Panc1 (cell line): ENCODE data around the gene HLA-F. TPM values are rescaled to one million over a fixed set of nuclear protein-coding genes. Genes with fewer than 3 reads are reported as not detected.
A peak's percentile ranks its signal among the peaks of the same experiment; 100 is the strongest.

Experiments used
- ATAC-seq: fragments of 200-7000 bp; cut with Tn5 transposase; 2 replicates; pipeline ENCODE4 v1.9.1; 2020; ENCODE audit warnings: mild to moderate bottlenecking, moderate library complexity
- BruUV-seq: library from RNA; stranded (reverse); fragments of 400-500 nt; replicated peaks from 2 replicates; lab custom pipeline; 2021; lab: Mats Ljungman, UMichigan
- CTCF ChIA-PET: fragments of 300-600 bp; sonication (Branson Sonifier 250); formaldehyde crosslinking; loops from one replicate; lab custom pipeline; 2022; ENCODE audit warnings: antibody characterized with exemption; lab: Charles Lee
- POLR2A ChIA-PET: fragments of 300-600 bp; sonication (Branson Sonifier 250); formaldehyde crosslinking; loops from one replicate; lab custom pipeline; 2022; ENCODE audit warnings: antibody characterized with exemption; lab: Charles Lee
- DNase-seq: peaks from one replicate; pipeline ENCODE4 v3.0.0-alpha.2; 2010; ENCODE audit warnings: low read depth, low spot score
- H3K27ac ChIP-seq: 2 replicates; pipeline ENCODE4 v1.5.1; 2011; ENCODE audit warnings: mild to moderate bottlenecking, low read length, inconsistent platforms
- H3K27me3 ChIP-seq: fragments of 200-500 bp; sonication (Bioruptor generic); 2 replicates; pipeline ENCODE4 v1.6.0; 2014; ENCODE audit warnings: low read length, inconsistent platforms; ENCODE audit not compliant: control insufficient read depth, insufficient read depth
- H3K36me3 ChIP-seq: fragments of 200-500 bp; sonication (Bioruptor generic); 2 replicates; pipeline ENCODE4 v1.5.1; 2014; ENCODE audit warnings: inconsistent platforms, mild to moderate bottlenecking, low read length, moderate library complexity; ENCODE audit not compliant: control insufficient read depth, insufficient read depth
- H3K4me1 ChIP-seq: 2 replicates; pipeline ENCODE4 v1.5.1; 2011; ENCODE audit warnings: inconsistent platforms, mild to moderate bottlenecking, low read length, moderate library complexity; ENCODE audit not compliant: control insufficient read depth, insufficient read depth
- H3K4me3 ChIP-seq, 2 experiments: 2 replicates each; pipeline ENCODE4 v1.5.1; 2011 to 2012; ENCODE audit warnings: low read depth in 2 of 2, low read length in 2 of 2, mild to moderate bottlenecking in 2 of 2, inconsistent platforms in 1 of 2, moderate library complexity in 1 of 2
- H3K9me3 ChIP-seq: fragments of 200-500 bp; sonication (Bioruptor generic); 2 replicates; pipeline ENCODE4 v1.5.1; 2014; ENCODE audit warnings: low read depth, mild to moderate bottlenecking, inconsistent platforms, low read length, moderate library complexity; ENCODE audit not compliant: control insufficient read depth, insufficient read depth
- POLR2AphosphoS5 ChIP-seq: IDR thresholded peaks from 2 replicates; pipeline ENCODE4 v1.6.1; 2012; ENCODE audit warnings: mild to moderate bottlenecking, low read depth, low read length, moderate library complexity
- TCF7L2 ChIP-seq: IDR thresholded peaks from 2 replicates; pipeline ENCODE4 v1.6.1; 2011; ENCODE audit warnings: mild to moderate bottlenecking, low read depth, low read length, inconsistent platforms
- in situ Hi-C: cut with HindIII; loops from 2 replicates; pipeline ENCODE4 v1.10.0; 2016; ENCODE audit warnings: low sequenced_read_pairs, low pct_unique_long_range_greater_than_20kb
- intact Hi-C: fragments of 100-400 bp; cut with micrococcal nuclease; formaldehyde crosslinking; loops from one replicate; pipeline ENCODE4 v1.10.0; 2022; ENCODE audit not compliant: unreplicated experiment
- total RNA-seq: library from RNA; stranded (reverse); gene quantifications from one replicate; pipeline ENCODE4 v1.2.1, GENCODE V29; 2021; ENCODE audit not compliant: unreplicated experiment
- TF ChIP-seq, protein P1 (sequence below): fragments of 450-650 bp; IDR thresholded peaks from 2 replicates; pipeline ENCODE4 v1.5.1; 2017; ENCODE audit warnings: mild to moderate bottlenecking

Gene HLA-F
- total RNA-seq, 1 experiment from 2014 or later = 7.5 TPM

DNA sequence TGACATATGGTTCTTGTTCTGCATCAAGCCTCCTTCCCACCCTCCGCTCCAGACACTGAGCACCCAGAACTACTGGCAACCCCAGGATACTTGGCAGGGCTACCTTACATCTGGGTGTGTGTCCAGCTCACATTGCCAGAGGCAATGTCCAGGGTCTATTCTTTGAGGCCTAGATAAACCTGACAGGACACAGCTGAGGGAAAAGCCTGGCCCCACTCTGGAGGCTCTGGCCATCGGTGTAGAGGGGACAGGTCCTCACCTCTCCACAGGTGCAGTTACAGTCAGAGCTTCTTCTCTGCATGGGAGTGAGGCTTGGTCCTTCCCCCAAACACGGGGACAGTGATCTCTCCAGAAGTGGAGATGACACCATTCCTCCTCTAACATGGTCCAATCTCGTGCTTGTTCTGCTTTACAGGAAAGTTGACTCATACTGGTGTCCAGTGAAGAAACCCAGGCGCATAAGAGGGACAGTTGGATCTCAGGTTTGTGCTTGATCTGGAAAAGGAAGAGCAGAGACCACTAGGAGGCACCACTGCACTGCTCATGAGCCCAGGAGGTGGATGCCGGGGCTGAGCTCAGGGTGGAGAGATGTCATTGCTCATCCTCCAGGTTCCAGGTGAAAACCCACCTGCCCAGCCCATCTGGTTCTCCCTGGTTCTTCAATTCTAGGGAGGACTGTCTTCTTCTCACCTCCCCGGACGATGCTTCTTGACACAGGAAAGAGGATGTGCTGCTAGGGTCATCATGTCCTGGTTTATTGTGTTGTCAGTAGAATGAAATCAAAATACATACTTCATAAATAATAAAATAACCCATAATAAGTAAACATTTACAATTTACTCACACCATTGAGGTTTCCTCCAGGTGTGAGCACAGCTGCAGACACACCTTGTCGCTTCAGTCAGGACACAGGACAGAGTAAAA lies 14.7 kb downstream of the HLA-F start:
- TF ChIP-seq POLR2AphosphoS5 = no peak
- TF ChIP-seq, protein P1, sequence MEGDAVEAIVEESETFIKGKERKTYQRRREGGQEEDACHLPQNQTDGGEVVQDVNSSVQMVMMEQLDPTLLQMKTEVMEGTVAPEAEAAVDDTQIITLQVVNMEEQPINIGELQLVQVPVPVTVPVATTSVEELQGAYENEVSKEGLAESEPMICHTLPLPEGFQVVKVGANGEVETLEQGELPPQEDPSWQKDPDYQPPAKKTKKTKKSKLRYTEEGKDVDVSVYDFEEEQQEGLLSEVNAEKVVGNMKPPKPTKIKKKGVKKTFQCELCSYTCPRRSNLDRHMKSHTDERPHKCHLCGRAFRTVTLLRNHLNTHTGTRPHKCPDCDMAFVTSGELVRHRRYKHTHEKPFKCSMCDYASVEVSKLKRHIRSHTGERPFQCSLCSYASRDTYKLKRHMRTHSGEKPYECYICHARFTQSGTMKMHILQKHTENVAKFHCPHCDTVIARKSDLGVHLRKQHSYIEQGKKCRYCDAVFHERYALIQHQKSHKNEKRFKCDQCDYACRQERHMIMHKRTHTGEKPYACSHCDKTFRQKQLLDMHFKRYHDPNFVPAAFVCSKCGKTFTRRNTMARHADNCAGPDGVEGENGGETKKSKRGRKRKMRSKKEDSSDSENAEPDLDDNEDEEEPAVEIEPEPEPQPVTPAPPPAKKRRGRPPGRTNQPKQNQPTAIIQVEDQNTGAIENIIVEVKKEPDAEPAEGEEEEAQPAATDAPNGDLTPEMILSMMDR = peak; percentile 87
- intact Hi-C loops (loop anchor here (1.0 to 10.0 kb wide), 2 partner anchors 97 to 267 kb away; no protein-coding TSS in a partner anchor), in situ Hi-C loops (no loop called here)
- no TSS peak for BruUV-seq
- ChIA-PET POLR2A (no interaction called here), CTCF (interaction anchor here (0.6 to 1.0 kb wide), 4 partner anchors 11 to 579 kb away, joined by 3 to 8 read pairs (median 4); no protein-coding TSS in a partner anchor)
- Histone ChIP-seq H3K4me3 (no peak overlapping the region), H3K4me1 (no peaks in the 10 kb centered on the region), H3K9me3 (no peaks in the 10 kb centered on the region), H3K27me3 (0 out of 2 replicates have a peak, but pooled peaks cover 2% of the 10 kb centered on the region), H3K27ac (no peak overlapping the region), H3K36me3 (no peaks in the 10 kb centered on the region)
- DNase-seq (peak; percentile 62), ATAC-seq (peak; percentile 94)

DNA sequence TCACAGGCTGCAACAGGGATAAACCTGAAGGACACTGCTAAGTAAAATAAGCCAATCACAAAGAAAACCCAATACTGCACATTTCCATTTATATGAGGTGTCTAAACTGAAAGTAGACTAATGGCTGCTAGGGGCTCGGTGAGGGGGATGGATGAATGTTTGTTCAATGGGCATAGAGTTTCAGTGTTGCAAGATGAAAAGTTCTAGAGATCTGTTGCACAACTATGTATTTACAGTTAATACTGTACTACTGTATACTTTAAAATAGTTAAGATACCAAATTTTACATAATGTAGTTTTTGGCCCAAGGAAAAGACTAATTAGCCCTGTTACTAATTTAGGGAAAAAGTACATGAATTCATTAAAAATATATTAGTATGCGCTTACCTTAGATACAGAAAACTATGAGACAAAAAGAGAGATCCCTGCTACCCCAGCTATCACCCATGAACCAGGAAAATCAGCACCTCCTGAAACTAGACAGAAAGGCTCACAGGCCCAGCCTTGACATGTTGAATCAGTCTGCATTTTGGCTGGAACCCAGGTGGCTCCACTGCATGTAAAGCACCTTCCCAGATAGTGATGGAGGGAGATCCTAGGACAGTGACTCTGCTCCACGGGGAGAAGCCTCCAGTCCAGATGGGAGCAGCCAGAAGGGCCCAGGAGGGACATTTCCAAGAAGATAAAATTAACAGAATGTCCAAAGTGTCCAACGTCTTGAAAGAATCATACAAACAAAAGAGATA lies 16.1 kb downstream of the HLA-F start:
- ChIA-PET CTCF (no interaction called here), POLR2A (no interaction called here)
- Histone ChIP-seq H3K4me1 (no peaks in the 10 kb centered on the region), H3K27ac (no peak overlapping the region), H3K4me3 (no peak overlapping the region), H3K36me3 (no peaks in the 10 kb centered on the region), H3K27me3 (0 out of 2 replicates have a peak, but pooled peaks cover 2% of the 10 kb centered on the region), H3K9me3 (no peaks in the 10 kb centered on the region)
- TF ChIP-seq POLR2AphosphoS5 = no peak
- no TSS peak for BruUV-seq
- no peak for DNase-seq
- in situ Hi-C loops = no loop called here
- intact Hi-C loops = loop anchor here (10.0 kb wide), 1 partner anchor 265 kb away; no protein-coding TSS in a partner anchor
- ATAC-seq = no peak

DNA sequence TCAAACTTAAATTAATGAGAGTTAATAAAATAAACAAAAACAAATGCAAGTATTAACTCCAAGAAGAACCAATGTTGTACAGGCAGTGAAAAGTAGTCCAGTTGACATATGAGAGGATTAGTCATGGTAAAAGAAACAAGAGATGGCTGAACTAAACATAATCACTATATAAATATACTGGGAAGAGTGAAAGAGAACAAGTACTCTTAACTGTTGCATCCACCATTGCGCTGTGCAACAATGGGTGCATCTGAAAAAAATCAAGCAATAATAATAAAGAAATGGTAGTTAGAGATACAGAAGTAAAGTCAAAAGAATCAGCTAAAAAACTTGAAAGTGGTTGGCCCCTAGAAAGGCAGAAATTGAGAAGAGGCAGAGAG lies 16.6 kb downstream of the HLA-F start:
- 0 out of 2 replicates have a peak, but pooled peaks cover 2% of the 10 kb centered on the region for H3K27me3 ChIP-seq
- BruUV-seq = no TSS peak
- intact Hi-C loops (loop anchor here (10.0 kb wide), 1 partner anchor 265 kb away; no protein-coding TSS in a partner anchor), in situ Hi-C loops (no loop called here)
- no peaks in the 10 kb centered on the region for H3K36me3 ChIP-seq
- DNase-seq = no peak
- no peak overlapping the region for H3K27ac ChIP-seq
- ATAC-seq = no peak
- ChIA-PET POLR2A (no interaction called here), CTCF (no interaction called here)
- H3K4me3 ChIP-seq = no peak overlapping the region
- TF ChIP-seq TCF7L2 = no peak
- TF ChIP-seq, protein P1 = no peak
- no peaks in the 10 kb centered on the region for H3K9me3 ChIP-seq
- no peaks in the 10 kb centered on the region for H3K4me1 ChIP-seq
